Tibial nerve (tissue), 4 donors: Measurements from ENCODE around the gene PNKD. TPM values are rescaled to one million over a fixed set of nuclear protein-coding genes. Genes with fewer than 3 reads are reported as not detected.

Experiments used
- DNase-seq, 2 donors: peaks; one replicate each; pipeline ENCODE4 v3.0.0-alpha.2; 2019; ENCODE audit warnings: low spot score in 2 of 2
- H3K27ac ChIP-seq, 4 donors: fragments of 200-600 bp; sonication (generic) in 3 of 4; one replicate each; pipeline ENCODE4 v1.5.1; 2017 to 2019; ENCODE audit warnings: mild to moderate bottlenecking in 1 of 4
- H3K27me3 ChIP-seq, 2 donors: fragments of 200-600 bp; sonication (generic) in 1 of 2; one replicate each; pipeline versions ENCODE4 v1.5.1 to v1.6.0; 2017 to 2019
- H3K36me3 ChIP-seq, 3 donors: fragments of 200-600 bp; sonication (generic); one replicate each; pipeline ENCODE4 v1.5.1; 2018 to 2019
- H3K4me1 ChIP-seq, 4 donors: fragments of 200-600 bp; sonication (generic) in 3 of 4; one replicate each; pipeline ENCODE4 v1.5.1; 2017 to 2019
- H3K4me3 ChIP-seq, 4 donors: fragments of 200-600 bp; sonication (generic) in 3 of 4; one replicate each; pipeline ENCODE4 v1.5.1; 2017 to 2019; ENCODE audit warnings: mild to moderate bottlenecking in 1 of 4, moderate library complexity in 1 of 4
- H3K9me3 ChIP-seq, 4 donors: fragments of 200-600 bp; sonication (generic) in 3 of 4; one replicate each; pipeline ENCODE4 v1.5.1; 2017 to 2019
- CTCF ChIP-seq, 5 experiments: fragments of 200-600 bp in 3 of 5; fragments of 450-650 bp in 2 of 5; sonication (generic) in 3 of 5; IDR thresholded peaks; one replicate each; pipeline ENCODE4 v1.5.1; 2016 to 2019; ENCODE audit warnings: antibody characterized with exemption in 5 of 5, mild to moderate bottlenecking in 3 of 5, moderate library complexity in 2 of 5
- EP300 ChIP-seq, 2 donors: sonication (generic); formaldehyde crosslinking; IDR thresholded peaks; one replicate each; pipeline ENCODE4 v1.6.1; 2017; ENCODE audit warnings: antibody characterized with exemption in 2 of 2, mild to moderate bottlenecking in 1 of 2
- POLR2A ChIP-seq, 2 donors: fragments of 450-650 bp; IDR thresholded peaks; one replicate each; pipeline ENCODE4 v1.6.1; 2017; ENCODE audit warnings: antibody characterized with exemption in 2 of 2, mild to moderate bottlenecking in 2 of 2, moderate library complexity in 2 of 2
- WGBS, 2 donors: methylation state at CpG; one replicate each; pipeline ENCODE4 v1.1.5; 2018; 5-methylcytosine and 5-hydroxymethylcytosine counted together
- small RNA-seq: library from RNA; depleted of rRNA; stranded (forward); fragments of <200 nt; gene quantifications from one replicate; pipeline ENCODE3, GENCODE V24; 2016
- total RNA-seq, 4 donors: library from RNA; depleted of rRNA; stranded (reverse); fragments of >200 nt; gene quantifications; one replicate each; pipeline ENCODE4 v1.1.0, GENCODE V29; 2016

The PNKD gene
- total RNA-seq, 4 donors from 2014 or later, result 62.3 to 68.9 (median 63.6) TPM

- Histone ChIP-seq H3K27me3 (no peaks in the 10 kb centered on the region), H3K9me3 (no peaks in the 10 kb centered on the region), H3K4me1 (peaks cover 0 to 26% (median 20%) of the 10 kb centered on the region in 4 donors), H3K27ac (peak overlapping the region in 3 of 4 donors; percentile 96 to 100 (median 99)), H3K4me3 (no peak overlapping the region), H3K36me3 (no peaks in the 10 kb centered on the region)
- DNase-seq, result no peak
- TF ChIP-seq POLR2A (IDR thresholded peaks at IDR 0.05), result no peak
- no peak for TF ChIP-seq CTCF (IDR thresholded peaks at IDR 0.05)
- WGBS, 2 donors, result 74 to 97% methylated on average over 6 of the region's 6 CpGs
Measured at GRCh38 chr2:218395090-218395444, 124.7 kb downstream of the PNKD start.

GRCh38 chr2:218395456-218395825 is 125.1 kb downstream of the PNKD start:
- H3K4me3 ChIP-seq, result peak overlapping the region; percentile 72 to 98 (median 88)

DNA sequence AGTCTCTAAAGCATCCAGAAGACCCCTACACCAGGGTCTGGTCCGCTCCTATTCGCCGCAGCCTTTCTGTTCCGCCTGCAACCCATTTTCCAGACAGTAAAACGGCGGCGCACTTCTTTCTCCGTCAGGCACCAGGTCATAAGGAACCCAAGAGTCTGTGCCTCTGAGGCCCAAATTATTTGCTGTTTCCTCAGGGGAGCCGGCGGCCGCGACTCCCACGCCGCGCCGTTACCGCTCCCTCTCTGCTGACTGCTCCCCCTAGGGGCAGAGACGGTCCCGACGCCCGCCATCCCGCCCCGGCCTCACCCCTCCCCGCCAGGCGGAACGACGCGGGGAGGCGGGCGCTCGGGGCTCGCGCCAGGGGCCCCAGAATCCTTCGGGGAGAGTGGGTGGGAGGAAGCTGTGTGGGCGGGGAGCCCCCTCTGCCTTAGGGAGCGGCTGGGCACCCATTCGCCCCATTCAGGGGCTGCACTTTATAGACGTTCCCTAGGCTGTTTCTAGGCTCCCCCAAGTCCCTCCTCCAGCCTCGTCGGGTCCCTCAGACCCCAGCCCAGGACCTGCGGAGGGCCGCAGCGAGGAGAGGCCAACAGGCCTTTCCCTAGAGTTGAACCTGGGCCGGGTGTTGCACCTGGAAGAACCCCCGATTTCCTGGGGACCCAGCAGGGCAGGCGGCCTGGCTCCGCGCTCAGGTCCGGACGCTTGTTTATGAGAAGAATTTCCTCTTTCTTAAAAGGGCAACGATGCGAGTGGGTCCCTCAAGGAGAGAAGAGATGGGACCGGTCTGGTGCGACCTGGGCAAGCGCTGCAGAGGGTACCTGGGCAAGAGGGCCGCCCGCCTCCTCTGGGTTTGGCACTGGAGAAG is 125.7 kb downstream of the PNKD start:
- peak; percentile 80 to 82 for DNase-seq
- Histone ChIP-seq H3K27me3 (no peaks in the 10 kb centered on the region), H3K36me3 (no peaks in the 10 kb centered on the region), H3K4me1 (peaks cover 0 to 27% (median 21%) of the 10 kb centered on the region in 4 donors), H3K4me3 (peak overlapping the region; percentile 72 to 98 (median 88)), H3K9me3 (no peaks in the 10 kb centered on the region), H3K27ac (peak overlapping the region; percentile 96 to 100 (median 98))
- TF ChIP-seq EP300 (IDR thresholded peaks at IDR 0.05), result peak; percentile 66 to 99
- TF ChIP-seq CTCF (IDR thresholded peaks at IDR 0.05), result peak; percentile 85 to 99 (median 98)
- peak in 1 of 2 donors; percentile 67 for TF ChIP-seq POLR2A (IDR thresholded peaks at IDR 0.05)
- WGBS, 2 donors, result 0 to 2% methylated on average over 21 to 32 of the region's 57 CpGs

More at GRCh38 chr2:218395456-218395825, 125.1 kb downstream of the PNKD start:
- no peaks in the 10 kb centered on the region for H3K27me3 ChIP-seq
- 21 to 30% methylated on average over 16 of the region's 16 CpGs for WGBS, 2 donors
- peaks cover 0 to 26% (median 20%) of the 10 kb centered on the region in 4 donors for H3K4me1 ChIP-seq
- TF ChIP-seq EP300 (IDR thresholded peaks at IDR 0.05), result no peak
- no peak for TF ChIP-seq CTCF (IDR thresholded peaks at IDR 0.05)
- no peak for TF ChIP-seq POLR2A (IDR thresholded peaks at IDR 0.05)
- no peaks in the 10 kb centered on the region for H3K9me3 ChIP-seq
- DNase-seq, result no peak
- no peaks in the 10 kb centered on the region for H3K36me3 ChIP-seq
- peak overlapping the region; percentile 96 to 100 (median 98) for H3K27ac ChIP-seq

Small RNA genes lying within 50 kb of the gene (small RNA-seq; reads per million reads assigned to genes)
- 0.28 reads per million for gene MIR6810

Other genes with a start within 250 kb of the PNKD start
- not detected for gene RUFY4, start 201.3 kb upstream of the PNKD start, total RNA-seq
- gene CXCR2, start 144.5 kb upstream of the PNKD start, total RNA-seq, result under 1 TPM in 1 of 4 donors, not detected in 3; 0.30 TPM
- gene CXCR1, start 103.6 kb upstream of the PNKD start, total RNA-seq, result under 1 TPM in 2 of 4 donors, not detected in 2; 0.21 to 0.66 TPM
- 100 to 1,000 TPM; 193 to 248 (median 222) TPM for gene ARPC2, start 53.3 kb upstream of the PNKD start, total RNA-seq
- gene GPBAR1, start 9.5 kb upstream of the PNKD start, total RNA-seq, result 10 to 100 TPM in 2 of 4 donors, 1 to 10 TPM in 2; 4.6 to 37.8 (median 13.5) TPM
- 100 to 1,000 TPM; 111 to 179 (median 143) TPM for gene AAMP, start 382 bp upstream of the PNKD start, total RNA-seq
- 100 to 1,000 TPM; 183 to 282 (median 202) TPM for gene TMBIM1, start 22.0 kb downstream of the PNKD start, total RNA-seq
- gene CATIP, start 86.3 kb downstream of the PNKD start, total RNA-seq, result not detected
- 100 to 1,000 TPM in 1 of 4 donors, 10 to 100 TPM in 3; 19.0 to 213 (median 52.9) TPM for gene SLC11A1, start 111.8 kb downstream of the PNKD start, total RNA-seq
- gene CTDSP1, start 129.3 kb downstream of the PNKD start, total RNA-seq, result 100 to 1,000 TPM; 122 to 164 (median 140) TPM
- gene VIL1, start 148.6 kb downstream of the PNKD start, total RNA-seq, result not detected